MM.1S (cell line): ENCODE results near the gene KRTAP10-3.

ENCODE experiments used
- DNase-seq: peaks from one replicate; pipeline ENCODE4 v3.0.0-alpha.2; 2015
- H2AFZ ChIP-seq: fragments of 300-600 bp; sonication (generic); 2 replicates; pipeline ENCODE4 v1.6.0; 2016; ENCODE audit warnings: antibody characterized with exemption, low read length
- H3F3A ChIP-seq: fragments of 300-600 bp; sonication (generic); 2 replicates; pipeline ENCODE4 v1.6.1; 2016; ENCODE audit warnings: mild to moderate bottlenecking, antibody characterized with exemption, low read length, moderate library complexity, mixed read lengths; ENCODE audit not compliant: insufficient read depth
- H3K27ac ChIP-seq: fragments of 300-600 bp; sonication (generic); 2 replicates; pipeline ENCODE4 v1.5.1; 2016; ENCODE audit warnings: mild to moderate bottlenecking, low read length
- H3K27me3 ChIP-seq: fragments of 300-600 bp; sonication (generic); replicated peaks from 2 replicates; pipeline ENCODE4 v1.6.0; 2016; ENCODE audit warnings: low read length; ENCODE audit not compliant: insufficient read depth
- H3K36me3 ChIP-seq: fragments of 300-600 bp; sonication (generic); replicated peaks from 2 replicates; pipeline ENCODE4 v1.6.1; 2016; ENCODE audit warnings: mild to moderate bottlenecking, low read length, mixed read lengths; ENCODE audit not compliant: insufficient read depth
- H3K4me1 ChIP-seq: fragments of 300-600 bp; sonication (generic); 2 replicates; pipeline ENCODE4 v1.6.1; 2016; ENCODE audit warnings: low read length, mixed read lengths
- H3K4me2 ChIP-seq: fragments of 300-600 bp; sonication (generic); 2 replicates; pipeline ENCODE4 v1.6.0; 2016; ENCODE audit warnings: low read depth, low read length
- H3K4me3 ChIP-seq: fragments of 300-600 bp; sonication (generic); 2 replicates; pipeline ENCODE4 v1.5.1; 2016; ENCODE audit warnings: low read length, mixed read lengths
- H3K79me2 ChIP-seq: fragments of 300-600 bp; sonication (generic); 2 replicates; pipeline ENCODE4 v1.6.1; 2016; ENCODE audit warnings: mixed run types, low read length, mixed read lengths
- H3K9ac ChIP-seq: fragments of 300-600 bp; sonication (generic); 2 replicates; pipeline ENCODE4 v1.6.1; 2016; ENCODE audit warnings: low read length, mixed read lengths
- H3K9me2 ChIP-seq: fragments of 300-600 bp; sonication (generic); replicated peaks from 2 replicates; pipeline ENCODE4 v1.6.1; 2016; ENCODE audit warnings: mild to moderate bottlenecking, low read length, mixed read lengths; ENCODE audit not compliant: insufficient read depth
- H3K9me3 ChIP-seq: fragments of 300-600 bp; sonication (generic); replicated peaks from 2 replicates; pipeline ENCODE4 v1.6.1; 2016; ENCODE audit warnings: mild to moderate bottlenecking, low read length, mixed read lengths; ENCODE audit not compliant: insufficient read depth
- H4K20me1 ChIP-seq: fragments of 300-600 bp; sonication (generic); 2 replicates; pipeline ENCODE4 v1.6.1; 2016; ENCODE audit warnings: mild to moderate bottlenecking, low read length, moderate library complexity, mixed read lengths; ENCODE audit not compliant: insufficient read depth
- EZH2 ChIP-seq: fragments of 300-600 bp; sonication (generic); optimal IDR thresholded peaks from 2 replicates; pipeline ENCODE3; 2017; ENCODE audit warnings: low read depth, mild to moderate bottlenecking, antibody characterized with exemption, low read length, mixed read lengths
- EZH2phosphoT487 ChIP-seq: fragments of 300-600 bp; sonication (generic); IDR thresholded peaks from 2 replicates; pipeline ENCODE4 v1.6.1; 2018; ENCODE audit warnings: antibody characterized with exemption, low read length
- TF ChIP-seq, protein P1 (sequence below): fragments of 300-600 bp; sonication (generic); IDR thresholded peaks from 2 replicates; pipeline ENCODE4 v1.5.1; 2016; ENCODE audit warnings: antibody characterized with exemption, low read length, mixed read lengths

The KRTAP10-3 gene

DNA sequence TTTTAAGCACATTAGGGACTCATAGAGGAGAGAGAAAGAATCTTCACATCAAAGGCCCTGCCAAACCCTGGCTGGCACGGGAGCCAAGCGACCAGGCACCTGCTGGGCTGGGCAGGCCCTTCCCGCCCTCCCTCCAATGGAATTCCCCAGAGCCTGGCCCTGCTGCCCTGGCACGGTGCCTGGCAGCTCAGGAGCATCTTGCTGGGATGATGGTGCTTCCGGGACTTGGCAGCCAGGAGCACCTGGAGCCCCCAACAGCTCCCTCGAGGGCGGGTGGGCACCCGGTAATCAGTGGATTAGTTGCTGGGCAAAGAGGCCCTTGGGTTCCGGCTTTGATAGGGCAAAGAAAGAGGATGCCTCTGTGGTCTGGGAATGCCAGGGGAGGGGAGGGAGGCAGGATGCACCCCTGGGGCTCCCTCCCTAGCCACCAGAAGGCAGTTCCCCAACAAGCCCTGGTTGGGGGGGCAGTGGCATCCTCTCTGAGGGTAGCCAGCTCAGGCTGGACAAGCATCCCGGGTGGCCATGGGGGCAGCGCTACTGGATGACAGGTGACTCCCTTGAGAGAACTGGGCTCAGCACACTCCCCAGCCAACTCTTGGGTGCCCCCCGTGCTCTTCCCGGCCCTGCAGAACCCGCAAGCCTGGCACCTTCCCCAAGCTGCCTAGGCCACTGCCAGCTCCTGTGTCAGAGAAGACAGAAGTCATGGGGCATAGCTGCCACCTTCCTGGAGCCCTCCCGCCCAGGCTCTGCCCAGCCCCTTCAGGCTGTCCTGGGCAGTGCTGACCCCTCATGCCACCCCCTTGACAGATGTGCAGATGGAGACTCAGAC, 45.0 kb downstream of the KRTAP10-3 start:
- H3K27me3 ChIP-seq, result peaks cover 97% of the 10 kb centered on the region
- H3K9ac ChIP-seq, result no peak overlapping the region
- H3K79me2 ChIP-seq, result no peaks in the 10 kb centered on the region
- no peak overlapping the region for H3K27ac ChIP-seq
- TF ChIP-seq, protein P1, sequence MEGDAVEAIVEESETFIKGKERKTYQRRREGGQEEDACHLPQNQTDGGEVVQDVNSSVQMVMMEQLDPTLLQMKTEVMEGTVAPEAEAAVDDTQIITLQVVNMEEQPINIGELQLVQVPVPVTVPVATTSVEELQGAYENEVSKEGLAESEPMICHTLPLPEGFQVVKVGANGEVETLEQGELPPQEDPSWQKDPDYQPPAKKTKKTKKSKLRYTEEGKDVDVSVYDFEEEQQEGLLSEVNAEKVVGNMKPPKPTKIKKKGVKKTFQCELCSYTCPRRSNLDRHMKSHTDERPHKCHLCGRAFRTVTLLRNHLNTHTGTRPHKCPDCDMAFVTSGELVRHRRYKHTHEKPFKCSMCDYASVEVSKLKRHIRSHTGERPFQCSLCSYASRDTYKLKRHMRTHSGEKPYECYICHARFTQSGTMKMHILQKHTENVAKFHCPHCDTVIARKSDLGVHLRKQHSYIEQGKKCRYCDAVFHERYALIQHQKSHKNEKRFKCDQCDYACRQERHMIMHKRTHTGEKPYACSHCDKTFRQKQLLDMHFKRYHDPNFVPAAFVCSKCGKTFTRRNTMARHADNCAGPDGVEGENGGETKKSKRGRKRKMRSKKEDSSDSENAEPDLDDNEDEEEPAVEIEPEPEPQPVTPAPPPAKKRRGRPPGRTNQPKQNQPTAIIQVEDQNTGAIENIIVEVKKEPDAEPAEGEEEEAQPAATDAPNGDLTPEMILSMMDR, result no peak
- TF ChIP-seq EZH2phosphoT487 (no peak), EZH2 (no peak)
- no peaks in the 10 kb centered on the region for H3K9me3 ChIP-seq
- H3K9me2 ChIP-seq, result no peaks in the 10 kb centered on the region
- no peak for DNase-seq
- no peak overlapping the region for H3K4me3 ChIP-seq
- H4K20me1 ChIP-seq, result no peaks in the 10 kb centered on the region
- H3K4me2 ChIP-seq, result no peak overlapping the region
- H3K36me3 ChIP-seq, result no peaks in the 10 kb centered on the region
- no peaks in the 10 kb centered on the region; the same call in 1 of the 2 replicates for H3K4me1 ChIP-seq
- no peaks in the 10 kb centered on the region for H3F3A ChIP-seq
- H2AFZ ChIP-seq, result no peak overlapping the region

DNA sequence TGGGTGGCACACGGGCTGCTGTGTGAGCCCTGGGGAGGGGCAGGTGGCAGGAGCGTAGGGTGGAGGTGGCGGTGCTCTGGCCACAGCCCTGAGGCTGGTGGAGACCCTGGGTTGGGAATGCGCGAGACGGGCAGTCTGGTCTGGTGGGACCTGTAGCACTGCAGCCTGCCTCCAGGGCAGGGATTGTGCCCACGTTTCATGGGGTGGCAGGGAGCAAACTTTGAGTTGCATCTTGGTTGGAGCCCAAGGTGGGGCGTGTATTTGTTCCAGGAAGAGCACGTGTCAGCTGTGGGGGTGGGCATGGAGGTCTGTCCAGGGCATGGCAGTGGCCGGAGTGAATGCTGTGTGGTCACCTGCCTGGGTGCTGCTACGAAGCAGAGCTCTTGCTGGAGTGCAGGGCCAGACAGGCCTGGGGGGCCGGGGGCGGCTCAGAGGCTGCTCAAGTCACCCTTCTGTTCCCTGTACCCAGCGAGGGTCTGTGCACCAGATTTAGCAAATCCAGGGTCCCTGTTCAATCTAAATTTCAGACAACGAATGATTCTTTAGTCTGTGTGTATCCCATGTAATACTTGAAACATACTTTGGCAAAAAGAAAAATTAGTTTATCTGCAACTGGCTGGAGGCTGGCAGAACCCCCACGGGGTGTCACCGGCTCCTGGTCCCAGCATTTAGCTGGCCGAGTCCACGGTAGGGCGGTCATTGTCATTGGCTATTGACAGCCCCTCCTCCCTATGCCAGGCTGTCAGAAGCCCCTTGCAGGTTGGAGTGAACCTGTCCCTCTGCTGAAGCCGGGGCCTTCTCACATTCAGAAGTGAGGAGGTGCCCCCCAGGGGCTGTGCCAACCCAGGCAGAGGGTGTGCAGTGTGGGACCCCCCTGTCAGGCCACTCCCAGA, 45.9 kb downstream of the KRTAP10-3 start:
- TF ChIP-seq EZH2, result no peak
- TF ChIP-seq, protein P1, result no peak
- TF ChIP-seq EZH2phosphoT487, result no peak
- H3K27ac ChIP-seq, result no peak overlapping the region
- DNase-seq, result no peak
- no peaks in the 10 kb centered on the region; the same call in 1 of the 2 replicates for H3K4me1 ChIP-seq
- no peaks in the 10 kb centered on the region for H3K9me3 ChIP-seq
- H3K79me2 ChIP-seq, result no peaks in the 10 kb centered on the region
- no peak overlapping the region for H3K4me3 ChIP-seq
- no peaks in the 10 kb centered on the region for H3F3A ChIP-seq
- no peaks in the 10 kb centered on the region for H3K36me3 ChIP-seq
- no peaks in the 10 kb centered on the region for H4K20me1 ChIP-seq
- no peak overlapping the region for H3K4me2 ChIP-seq
- no peak overlapping the region for H2AFZ ChIP-seq
- H3K9me2 ChIP-seq, result no peaks in the 10 kb centered on the region
- H3K27me3 ChIP-seq, result peaks cover 97% of the 10 kb centered on the region
- no peak overlapping the region for H3K9ac ChIP-seq

DNA sequence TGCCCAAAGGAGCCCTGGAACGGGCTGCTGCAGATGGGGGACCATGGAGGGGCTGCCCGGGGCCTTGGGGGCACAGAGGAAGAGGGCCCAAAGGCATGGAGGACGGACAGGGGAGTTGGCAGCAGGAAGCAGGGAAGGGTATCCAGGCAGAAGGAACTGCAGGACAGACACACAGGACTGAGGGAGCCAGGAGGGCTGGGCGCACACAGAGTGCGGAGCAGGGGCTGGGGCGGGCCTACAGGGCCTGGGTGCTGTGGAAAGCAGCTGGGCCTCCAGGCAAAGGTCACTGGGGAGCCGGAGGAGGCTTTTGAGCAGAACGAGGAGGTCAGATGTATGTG, 46.7 kb downstream of the KRTAP10-3 start:
- Histone ChIP-seq H3K79me2 (no peaks in the 10 kb centered on the region), H3F3A (no peaks in the 10 kb centered on the region), H3K4me1 (no peaks in the 10 kb centered on the region; the same call in 1 of the 2 replicates), H3K27me3 (peaks cover 97% of the 10 kb centered on the region), H3K9ac (no peak overlapping the region), H3K9me3 (no peaks in the 10 kb centered on the region), H3K4me3 (no peak overlapping the region), H3K9me2 (no peaks in the 10 kb centered on the region), H3K4me2 (no peak overlapping the region), H4K20me1 (no peaks in the 10 kb centered on the region), H3K36me3 (no peaks in the 10 kb centered on the region), H3K27ac (no peak overlapping the region), H2AFZ (no peak overlapping the region)
- TF ChIP-seq, protein P1, result no peak
- TF ChIP-seq EZH2phosphoT487, result no peak
- TF ChIP-seq EZH2, result no peak
- DNase-seq, result no peak
